ENCODE measurements around the gene CMPK2.

CMPK2 gene

GRCh38 chr2:6820236-6820635 lies 45.5 kb downstream of the CMPK2 start:
- DNase-seq = no peak
- in situ Hi-C loops (cut with MboI; ENCODE audit: low pct_unique_long_range_greater_than_20kb, low sequenced_read_pairs) = no loop called here

- in situ Hi-C loops (cut with MboI; ENCODE audit: low pct_unique_long_range_greater_than_20kb, low sequenced_read_pairs) = no loop called here
- DNase-seq = no peak
Measured at GRCh38 chr2:6819668-6820067, 46.0 kb downstream of the CMPK2 start.

GRCh38 chr2:6818012-6818411 lies 47.7 kb downstream of the CMPK2 start:
- DNase-seq = no peak
- in situ Hi-C loops (cut with MboI; ENCODE audit: low pct_unique_long_range_greater_than_20kb, low sequenced_read_pairs) = no loop called here

- in situ Hi-C loops (cut with MboI; ENCODE audit: low pct_unique_long_range_greater_than_20kb, low sequenced_read_pairs) = no loop called here
- DNase-seq = no peak
Measured at GRCh38 chr2:6814869-6815268, 50.8 kb downstream of the CMPK2 start.

- in situ Hi-C loops (cut with MboI; ENCODE audit: low pct_unique_long_range_greater_than_20kb, low sequenced_read_pairs) = no loop called here
- no peak for DNase-seq
Measured at GRCh38 chr2:6814312-6814711, 51.4 kb downstream of the CMPK2 start.

- DNase-seq = no peak
- in situ Hi-C loops (cut with MboI; ENCODE audit: low pct_unique_long_range_greater_than_20kb, low sequenced_read_pairs) = no loop called here
Measured at GRCh38 chr2:6813573-6813972, 52.1 kb downstream of the CMPK2 start.

- DNase-seq = no peak
- in situ Hi-C loops (cut with MboI; ENCODE audit: low pct_unique_long_range_greater_than_20kb, low sequenced_read_pairs) = no loop called here
Measured at GRCh38 chr2:6812857-6813530, 52.7 kb downstream of the CMPK2 start.

GRCh38 chr2:6810961-6811360 lies 54.7 kb downstream of the CMPK2 start:
- no peak for DNase-seq
- in situ Hi-C loops (cut with MboI; ENCODE audit: low pct_unique_long_range_greater_than_20kb, low sequenced_read_pairs) = no loop called here

GRCh38 chr2:6808426-6808825 lies 57.3 kb downstream of the CMPK2 start:
- no peak for DNase-seq
- in situ Hi-C loops (cut with MboI; ENCODE audit: low pct_unique_long_range_greater_than_20kb, low sequenced_read_pairs) = no loop called here

GRCh38 chr2:6806604-6807003 lies 59.1 kb downstream of the CMPK2 start:
- no peak for DNase-seq
- in situ Hi-C loops (cut with MboI; ENCODE audit: low pct_unique_long_range_greater_than_20kb, low sequenced_read_pairs) = no loop called here

GRCh38 chr2:6800553-6800952 lies 65.2 kb downstream of the CMPK2 start:
- in situ Hi-C loops (cut with MboI; ENCODE audit: low pct_unique_long_range_greater_than_20kb, low sequenced_read_pairs) = no loop called here
- no peak for DNase-seq
